Neural cell (in vitro differentiated cells): ENCODE results near the gene SAMD4A.

Experiments used
- CTCF ChIP-seq: fragments of 450-650 bp; IDR thresholded peaks from 2 replicates; pipeline ENCODE4 v1.5.1; 2014; ENCODE audit warnings: antibody characterized with exemption, mild to moderate bottlenecking, moderate library complexity; ENCODE audit not compliant: poor library complexity, severe bottlenecking
- EP300 ChIP-seq: fragments of 450-650 bp; conservative IDR thresholded peaks from 2 replicates; pipeline ENCODE4 v1.6.1; 2014; ENCODE audit warnings: antibody characterized with exemption, mild to moderate bottlenecking, moderate library complexity; ENCODE audit not compliant: poor library complexity, severe bottlenecking
- EZH2 ChIP-seq: fragments of 200-600, 300-800 bp; shearing (Covaris generic), sonication (generic); IDR thresholded peaks from 2 replicates; pipeline ENCODE4 v1.6.1; 2014; ENCODE audit warnings: antibody characterized with exemption, low read length, borderline replicate concordance, mild to moderate bottlenecking; ENCODE audit not compliant: insufficient read depth, poor library complexity, severe bottlenecking
- MXI1 ChIP-seq: fragments of 450-650 bp; conservative IDR thresholded peaks from 2 replicates; pipeline ENCODE4 v1.6.1; 2014; ENCODE audit warnings: antibody characterized with exemption, mild to moderate bottlenecking; ENCODE audit not compliant: poor library complexity, severe bottlenecking
- POLR2AphosphoS5 ChIP-seq: IDR thresholded peaks from 2 replicates; pipeline ENCODE4 v1.6.1; 2012
- RAD21 ChIP-seq: fragments of 450-650 bp; conservative IDR thresholded peaks from 2 replicates; pipeline ENCODE4 v1.6.1; 2014; ENCODE audit warnings: antibody characterized with exemption, mild to moderate bottlenecking, moderate library complexity
- TAF1 ChIP-seq: IDR thresholded peaks from 2 replicates; pipeline ENCODE4 v1.6.1; 2012; ENCODE audit warnings: low read depth
- TF ChIP-seq, protein P1 (sequence below): IDR thresholded peaks from 2 replicates; pipeline ENCODE4 v1.6.1; 2012; ENCODE audit warnings: borderline replicate concordance

GRCh38 chr14:54555651-54556050 lies 11.3 kb upstream of the SAMD4A start:
- no peak for TF ChIP-seq POLR2AphosphoS5
- no peak for TF ChIP-seq CTCF
- no peak for TF ChIP-seq EP300
- TF ChIP-seq RAD21 = no peak
- TF ChIP-seq TAF1 = no peak
- TF ChIP-seq EZH2 = no peak
- TF ChIP-seq, protein P1, sequence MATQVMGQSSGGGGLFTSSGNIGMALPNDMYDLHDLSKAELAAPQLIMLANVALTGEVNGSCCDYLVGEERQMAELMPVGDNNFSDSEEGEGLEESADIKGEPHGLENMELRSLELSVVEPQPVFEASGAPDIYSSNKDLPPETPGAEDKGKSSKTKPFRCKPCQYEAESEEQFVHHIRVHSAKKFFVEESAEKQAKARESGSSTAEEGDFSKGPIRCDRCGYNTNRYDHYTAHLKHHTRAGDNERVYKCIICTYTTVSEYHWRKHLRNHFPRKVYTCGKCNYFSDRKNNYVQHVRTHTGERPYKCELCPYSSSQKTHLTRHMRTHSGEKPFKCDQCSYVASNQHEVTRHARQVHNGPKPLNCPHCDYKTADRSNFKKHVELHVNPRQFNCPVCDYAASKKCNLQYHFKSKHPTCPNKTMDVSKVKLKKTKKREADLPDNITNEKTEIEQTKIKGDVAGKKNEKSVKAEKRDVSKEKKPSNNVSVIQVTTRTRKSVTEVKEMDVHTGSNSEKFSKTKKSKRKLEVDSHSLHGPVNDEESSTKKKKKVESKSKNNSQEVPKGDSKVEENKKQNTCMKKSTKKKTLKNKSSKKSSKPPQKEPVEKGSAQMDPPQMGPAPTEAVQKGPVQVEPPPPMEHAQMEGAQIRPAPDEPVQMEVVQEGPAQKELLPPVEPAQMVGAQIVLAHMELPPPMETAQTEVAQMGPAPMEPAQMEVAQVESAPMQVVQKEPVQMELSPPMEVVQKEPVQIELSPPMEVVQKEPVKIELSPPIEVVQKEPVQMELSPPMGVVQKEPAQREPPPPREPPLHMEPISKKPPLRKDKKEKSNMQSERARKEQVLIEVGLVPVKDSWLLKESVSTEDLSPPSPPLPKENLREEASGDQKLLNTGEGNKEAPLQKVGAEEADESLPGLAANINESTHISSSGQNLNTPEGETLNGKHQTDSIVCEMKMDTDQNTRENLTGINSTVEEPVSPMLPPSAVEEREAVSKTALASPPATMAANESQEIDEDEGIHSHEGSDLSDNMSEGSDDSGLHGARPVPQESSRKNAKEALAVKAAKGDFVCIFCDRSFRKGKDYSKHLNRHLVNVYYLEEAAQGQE = no peak
- TF ChIP-seq MXI1 = no peak
